A549 (cell line): ENCODE data around the gene ORC4. TPM values are rescaled to one million over a fixed set of nuclear protein-coding genes. Genes with fewer than 3 reads are reported as not detected.

Source experiments
- ATAC-seq, 2 experiments: fragments of 200-7000 bp in 1 of 2; fragments of >200 bp in 1 of 2; cut with Nextera tagmentation in 1 of 2; cut with Tn5 transposase in 1 of 2; 3 replicates each; pipeline versions ENCODE4 v1.8.0 to v1.9.1; 2018 to 2020; ENCODE audit warnings: mild to moderate bottlenecking in 1 of 2, moderate library complexity in 1 of 2
- CTCF ChIA-PET: fragments of 300-600 bp; sonication (Branson Sonifier 250); formaldehyde crosslinking; extraction: SDS; loops from one replicate; lab custom pipeline; 2021; ENCODE audit warnings: antibody characterized with exemption, inconsistent platforms; lab: Yijun Ruan, JAX
- POLR2A ChIA-PET: fragments of 350-600 bp; formaldehyde crosslinking; extraction: SDS; loops from one replicate; lab custom pipeline; 2021; ENCODE audit warnings: antibody characterized with exemption, inconsistent platforms; lab: Yijun Ruan, JAX
- DNase-seq, 2 experiments: peaks; one replicate each; pipeline versions ENCODE4 v3.0.0 to v3.0.0-alpha.2; 2011 to 2016; ENCODE audit warnings: low read depth in 1 of 2, low spot score in 1 of 2
- FAIRE-seq: peaks from 2 replicates; lab custom pipeline; 2011; peaks lifted over from hg19 to GRCh38; lab: Jason Lieb, UNC
- H3K27ac ChIP-seq, 2 experiments: fragments of >200 bp; sonication (Bioruptor Twin); formaldehyde crosslinking; 3 replicates each; pipeline ENCODE4 v1.5.1; 2016 to 2017
- H3K4me1 ChIP-seq: fragments of >200 bp; sonication (Bioruptor Twin); formaldehyde crosslinking; 3 replicates; pipeline ENCODE4 v1.6.1; 2016
- H3K4me2 ChIP-seq: fragments of >200 bp; sonication (Bioruptor Twin); formaldehyde crosslinking; 3 replicates; pipeline ENCODE4 v1.6.1; 2016
- H3K4me3 ChIP-seq: fragments of >200 bp; sonication (Bioruptor Twin); formaldehyde crosslinking; 3 replicates; pipeline ENCODE4 v1.5.1; 2016
- H3K9me3 ChIP-seq: fragments of >200 bp; sonication (Bioruptor Twin); formaldehyde crosslinking; 3 replicates; pipeline ENCODE4 v1.6.1; 2016
- ATOH8 ChIP-seq: fragments of 250-450 bp; sonication (Bioruptor Pico); IDR thresholded peaks from 2 replicates; pipeline ENCODE4 v1.5.0; 2020; ENCODE audit warnings: low read depth, mild to moderate bottlenecking, moderate library complexity
- BCL3 ChIP-seq: fragments of >200 bp; sonication (Bioruptor Twin); formaldehyde crosslinking; IDR thresholded peaks from 3 replicates; pipeline ENCODE4 v1.6.1; 2016
- CBX2 ChIP-seq: fragments of 200-600 bp; sonication (generic); IDR thresholded peaks from 2 replicates; pipeline ENCODE4 v1.6.1; 2016; ENCODE audit warnings: low read depth, mild to moderate bottlenecking, borderline replicate concordance
- CBX8 ChIP-seq: fragments of 200-600 bp; sonication (generic); IDR thresholded peaks from 2 replicates; pipeline ENCODE4 v1.6.1; 2016
- CEBPB ChIP-seq, 2 experiments: fragments of >200 bp in 1 of 2; sonication (Bioruptor Twin) in 1 of 2; formaldehyde crosslinking in 1 of 2; IDR thresholded peaks; 2 replicates each; pipeline ENCODE4 v1.6.1; 2012 to 2016
- CHD2 ChIP-seq: fragments of 150-350 bp; IDR thresholded peaks from 2 replicates; pipeline ENCODE4 v1.6.1; 2014; ENCODE audit warnings: low read length; ENCODE audit not compliant: partially characterized antibody
- CHD4 ChIP-seq: fragments of 200-600 bp; sonication (generic); IDR thresholded peaks from 2 replicates; pipeline ENCODE4 v1.6.1; 2016; ENCODE audit warnings: antibody characterized with exemption, mild to moderate bottlenecking, borderline replicate concordance
- CTCF ChIP-seq: fragments of >200 bp; sonication (Bioruptor Twin); formaldehyde crosslinking; IDR thresholded peaks from 3 replicates; pipeline ENCODE4 v1.5.1; 2016
- EHF ChIP-seq: fragments of 250-450 bp; sonication (Bioruptor Pico); IDR thresholded peaks from 2 replicates; pipeline ENCODE4 v1.5.0; 2020; ENCODE audit warnings: mild to moderate bottlenecking
- EP300 ChIP-seq, 2 experiments: fragments of >200 bp; sonication (Bioruptor Twin); formaldehyde crosslinking; IDR thresholded peaks; 2 replicates in 1 of 2; 3 replicates in 1 of 2; pipeline ENCODE4 v1.6.1; 2016 to 2017
- GATA3 ChIP-seq: IDR thresholded peaks from 2 replicates; pipeline ENCODE4 v1.6.1; 2012; ENCODE audit warnings: borderline replicate concordance
- HES2 ChIP-seq: fragments of >200 bp; sonication (Bioruptor Twin); formaldehyde crosslinking; IDR thresholded peaks from 2 replicates; pipeline ENCODE4 v1.6.1; 2016
- HOXA7 ChIP-seq: fragments of 250-450 bp; sonication (Bioruptor Pico); IDR thresholded peaks from 2 replicates; pipeline ENCODE4 v1.5.0; 2020; ENCODE audit warnings: mild to moderate bottlenecking, moderate library complexity
- HOXB13 ChIP-seq: fragments of 250-450 bp; sonication (Bioruptor Pico); IDR thresholded peaks from 2 replicates; pipeline ENCODE4 v1.5.0; 2020; ENCODE audit warnings: low read depth, mild to moderate bottlenecking, moderate library complexity
- HOXB5 ChIP-seq: fragments of 250-450 bp; sonication (Bioruptor Pico); IDR thresholded peaks from 2 replicates; pipeline ENCODE4 v1.5.0; 2020; ENCODE audit warnings: mild to moderate bottlenecking, moderate library complexity
- JUN ChIP-seq, 2 experiments: fragments of >200 bp; sonication (Bioruptor Twin); formaldehyde crosslinking; IDR thresholded peaks; 2 replicates in 1 of 2; 3 replicates in 1 of 2; pipeline ENCODE4 v1.6.1; 2016 to 2017
- KDM1A ChIP-seq: fragments of 200-600 bp; sonication (generic); IDR thresholded peaks from 2 replicates; pipeline ENCODE4 v1.6.1; 2016; ENCODE audit warnings: low read depth, mild to moderate bottlenecking
- MAX ChIP-seq: IDR thresholded peaks from 2 replicates; pipeline ENCODE4 v1.6.1; 2012
- MYC ChIP-seq: IDR thresholded peaks from 2 replicates; pipeline ENCODE4 v1.6.1; 2012; ENCODE audit warnings: mild to moderate bottlenecking, inconsistent platforms, low read length, improper control_type of control experiment, borderline replicate concordance
- NPAS2 ChIP-seq: fragments of 250-450 bp; sonication (Bioruptor Pico); IDR thresholded peaks from 2 replicates; pipeline ENCODE4 v1.8.0; 2022; ENCODE audit warnings: mild to moderate bottlenecking, moderate library complexity, borderline replicate concordance
- NR3C1 ChIP-seq: fragments of >200 bp; sonication (Bioruptor Twin); formaldehyde crosslinking; IDR thresholded peaks from 3 replicates; pipeline ENCODE4 v1.6.1; 2017
- PBX3 ChIP-seq: IDR thresholded peaks from 2 replicates; pipeline ENCODE4 v1.6.1; 2012
- PHF8 ChIP-seq: fragments of 200-600 bp; sonication (generic); IDR thresholded peaks from 2 replicates; pipeline ENCODE4 v1.6.1; 2016; ENCODE audit warnings: low read depth, mild to moderate bottlenecking, antibody characterized with exemption, moderate library complexity, borderline replicate concordance
- POLR2A ChIP-seq: IDR thresholded peaks from 2 replicates; pipeline ENCODE4 v1.6.1; 2012; ENCODE audit warnings: mild to moderate bottlenecking, low read length
- POLR2AphosphoS2 ChIP-seq: conservative IDR thresholded peaks from 2 replicates; pipeline ENCODE4 v1.6.1; 2012; ENCODE audit warnings: low read length, improper control_type of control experiment, inconsistent platforms
- RAD21 ChIP-seq, 2 experiments: fragments of >200 bp in 1 of 2; sonication (Bioruptor Twin) in 1 of 2; formaldehyde crosslinking in 1 of 2; IDR thresholded peaks in 1 of 2; conservative IDR thresholded peaks in 1 of 2; 2 replicates in 1 of 2; 3 replicates in 1 of 2; pipeline ENCODE4 v1.6.1; 2012 to 2018; ENCODE audit warnings: inconsistent platforms in 1 of 2
- RARB ChIP-seq: fragments of 250-450 bp; sonication (Bioruptor Pico); IDR thresholded peaks from 2 replicates; pipeline ENCODE4 v1.8.0; 2021; ENCODE audit warnings: mild to moderate bottlenecking, moderate library complexity
- RFX5 ChIP-seq: fragments of 450-650 bp; IDR thresholded peaks from 2 replicates; pipeline ENCODE4 v1.7.1; 2014; ENCODE audit warnings: antibody characterized with exemption, mild to moderate bottlenecking, moderate library complexity
- RNF2 ChIP-seq: fragments of 200-600 bp; sonication (generic); IDR thresholded peaks from 2 replicates; pipeline ENCODE4 v1.6.1; 2016; ENCODE audit warnings: low read depth, mild to moderate bottlenecking, antibody characterized with exemption, moderate library complexity, borderline replicate concordance
- SMC3 ChIP-seq: fragments of >200 bp; sonication (Bioruptor Twin); formaldehyde crosslinking; IDR thresholded peaks from 3 replicates; pipeline ENCODE4 v1.6.1; 2018; ENCODE audit warnings: inconsistent platforms
- TP53 ChIP-seq: fragments of 250-450 bp; sonication (Bioruptor Pico); IDR thresholded peaks from 2 replicates; pipeline ENCODE4 v1.5.0; 2021; ENCODE audit warnings: mild to moderate bottlenecking, moderate library complexity
- USF2 ChIP-seq: fragments of 450-650 bp; IDR thresholded peaks from 2 replicates; pipeline ENCODE4 v1.6.1; 2014; ENCODE audit warnings: antibody characterized with exemption
- WGBS: methylation state at CpG from one replicate; pipeline ENCODE4 v1.1.6; 2017; ENCODE audit errors: missing lambda C conversion rate; 5-methylcytosine and 5-hydroxymethylcytosine counted together
- polyA minus RNA-seq: library from RNA; depleted of rRNA, polyadenylated mRNA; stranded (reverse); fragments of >200 nt; gene quantifications from 2 replicates; pipeline ENCODE4 v1.2.3, GENCODE V29; 2011; rRNA and poly(A)+ RNA removed
- polyA plus RNA-seq, 4 experiments: library from polyadenylated mRNA; depleted of rRNA in 3 of 4; stranded (reverse); fragments of >200 nt; fragmentation: RNase III in 1 of 4; extraction: RNeasy Plus Mini Kit Qiagen cat#74134 plus additional on column Dnase treatment in 1 of 4; gene quantifications; 2 replicates in 3 of 4; 3 replicates in 1 of 4; pipeline ENCODE4 v1.2.3, GENCODE V29; 2011 to 2017

The ORC4 gene
- polyA plus RNA-seq (2011; rRNA removed) (60.4 and 99.1 TPM in 2 replicates), polyA plus RNA-seq (2017; fragmentation: RNase III; extraction: RNeasy Plus Mini Kit Qiagen cat#74134 plus additional on column Dnase treatment) (35.5 to 38.5 TPM (median 38.2 TPM) in 3 replicates), polyA minus RNA-seq (26.9 and 31.5 TPM in 2 replicates)
- 15.2 and 16.0 TPM in 2 replicates for polyA plus RNA-seq (2012; cell fraction: cytosol; rRNA removed)
- 11.5 and 35.0 TPM in 2 replicates for polyA plus RNA-seq (2012; cell fraction: nucleus; rRNA removed)

- WGBS = under 1% methylated on average over 41 of the region's 52 CpGs
- H3K4me2 ChIP-seq = peak within 1 kb of the TSS; percentile 90
- H3K9me3 ChIP-seq = no peaks in the 10 kb centered on the region
- peak within 1 kb of the TSS; percentile 82 for H3K4me3 ChIP-seq
- H3K27ac ChIP-seq = peak within 1 kb of the TSS; percentile 93 to 97
- H3K4me1 ChIP-seq = peaks cover 30% of the 10 kb centered on the region; the same call in 2 of the 3 replicates
- ATAC-seq = peak; percentile 90 to 95
- TF ChIP-seq HOXA7 (CRISPR knock-in tag) (no peak), BCL3 (peak; percentile 53; the same call in 2 of the 3 replicates), HOXB13 (no peak), RNF2 (no peak), HOXB5 (CRISPR knock-in tag) (no peak), CBX8 (no peak), HES2 (no peak), POLR2AphosphoS2 (no peak), CHD4 (no peak), NR3C1 (no peak), USF2 (peak; percentile 91), MYC (peak; percentile 65), CHD2 (peak; percentile 76), GATA3 (no peak), JUN (IDR thresholded peaks at IDR 0.05) (peak; percentile 64 to 80), SMC3 (peak; percentile 64), RAD21 (conservative IDR thresholded peaks at IDR 0.05 in 1 of 2, IDR thresholded peaks at IDR 0.05 in 1 of 2) (peak in 1 of 2 experiments; percentile 46; a peak in 2 of 5 replicates), MAX (peak; percentile 44; the same call in 1 of the 2 replicates), KDM1A (no peak), NPAS2 (no peak), POLR2A (peak; percentile 93), CTCF (peak; percentile 56), ATOH8 (no peak), EHF (CRISPR knock-in tag) (no peak), PHF8 (peak; percentile 75; the same call in 1 of the 2 replicates), RARB (CRISPR knock-in tag) (no peak), TP53 (CRISPR knock-in tag) (0 out of 2 replicates have a peak, but pooled peaks have one; percentile 39), EP300 (IDR thresholded peaks at IDR 0.05) (no peak), CBX2 (no peak), CEBPB (IDR thresholded peaks at IDR 0.05) (peak in 1 of 2 experiments; percentile 0; a peak in 1 of 4 replicates), RFX5 (no peak), PBX3 (no peak)
- TF ChIP-seq, all 56 proteins: peak for 13
- FAIRE-seq (peak; percentile 46), DNase-seq (peak; percentile 83 to 99)
- ChIA-PET CTCF (interaction anchor here (0.6 to 1.4 kb wide), 7 partner anchors 25 to 622 kb away, joined by 3 to 6 read pairs (median 3); no protein-coding TSS in a partner anchor), POLR2A (interaction anchor here (0.6 to 1.8 kb wide), 31 partner anchors 9 to 1246 kb away, joined by 3 to 22 read pairs (median 4); partner anchors contain the start of gene ACVR2A)
These were observed at the start of gene ORC4 for GRCh38 chr2:148020111-148021058. Gene ORC4, minus strand, starts transcription at chr2:148020737. Its CDS starts 44,779 bp downstream, at chr2:147975958.
